Ovary (tissue), 9 donors: Measurements from ENCODE around the gene ZNF598. TPM values are rescaled to one million over a fixed set of nuclear protein-coding genes. Genes with fewer than 3 reads are reported as not detected.

Experiments used
- DNase-seq, 5 donors: peaks; one replicate each; pipeline ENCODE4 v3.0.0-alpha.2; 2019 to 2020
- H3K27ac ChIP-seq, 2 donors: fragments of 200-600 bp; one replicate each; pipeline versions ENCODE4 v1.5.1 to v1.8.0; 2019 to 2022
- H3K27me3 ChIP-seq: fragments of 200-600 bp; one replicate; pipeline ENCODE4 v1.8.0; 2022
- H3K36me3 ChIP-seq: fragments of 200-600 bp; sonication (generic); one replicate; pipeline ENCODE4 v1.5.1; 2019
- H3K4me1 ChIP-seq: one replicate; pipeline ENCODE4 v1.8.1; 2013; ENCODE audit warnings: mild to moderate bottlenecking, moderate library complexity; ENCODE audit not compliant: insufficient read depth
- H3K4me3 ChIP-seq: fragments of 200-600 bp; sonication (generic); one replicate; pipeline ENCODE4 v1.5.1; 2017
- H3K9me3 ChIP-seq, 2 donors: fragments of 200-600 bp in 1 of 2; sonication (generic) in 1 of 2; one replicate each; pipeline versions ENCODE4 v1.5.1 to v1.8.1; 2013 to 2019; ENCODE audit warnings: mild to moderate bottlenecking in 1 of 2, moderate library complexity in 1 of 2
- EP300 ChIP-seq: sonication (generic); formaldehyde crosslinking; IDR thresholded peaks from one replicate; pipeline ENCODE4 v1.6.1; 2017; ENCODE audit warnings: antibody characterized with exemption
- POLR2A ChIP-seq: fragments of 450-650 bp; IDR thresholded peaks from one replicate; pipeline ENCODE4 v1.6.1; 2017; ENCODE audit warnings: antibody characterized with exemption, mild to moderate bottlenecking, moderate library complexity
- WGBS, 3 donors: extraction: QIAGEN DNeasy Blood & Tissue Kit in 1 of 3; methylation state at CpG; one replicate each; pipeline versions ENCODE4 v1.1.5 to v1.1.7; 2013 to 2017; 5-methylcytosine and 5-hydroxymethylcytosine counted together
- intact Hi-C, 4 donors: fragments of 100-400 bp; cut with DNase I; formaldehyde crosslinking; loops; one replicate each; pipeline versions ENCODE4 v1.11.0 to v1.15.1; 2022 to 2023
- polyA plus RNA-seq, 2 donors: library from polyadenylated mRNA; stranded (reverse); fragments of 200-250 nt in 1 of 2; fragments of 350-450 nt in 1 of 2; fragmentation: Illumina TruSeq in 1 of 2; extraction: RNeasy Lipid Tissue Mini Kit (QIAGEN cat#74804) in 1 of 2; gene quantifications; one replicate each; pipeline ENCODE4 v1.2.3, GENCODE V29; 2013 to 2014
- total RNA-seq, 7 donors: library from RNA; depleted of rRNA in 2 of 7; stranded (reverse); fragments of >200 nt in 2 of 7; fragmentation: NEBNext Ultra II Directional in 3 of 7; extraction: Animal tissue kit (Norgen Biotek cat#: 25700) in 3 of 7; gene quantifications; one replicate each; pipeline versions ENCODE4 v1.1.0 to v1.2.4, GENCODE V29; 2016 to 2023
- TF ChIP-seq, protein P1 (sequence below), 3 donors: fragments of 450-650 bp in 2 of 3; fragments of 200-600 bp in 1 of 3; IDR thresholded peaks; one replicate each; pipeline versions ENCODE4 v1.5.1 to v1.8.0; 2016 to 2022; ENCODE audit warnings: antibody characterized with exemption in 3 of 3, mild to moderate bottlenecking in 1 of 3
- donor health status: DM: no; HTN: no; CAD: no; lungs with moderate emphysema.
- donor health status: DM: no; HTN: no; CAD: no.
- donor health status: Bipolar disorder and iron deficiency.
- donor health status: DM: yes; HTN: yes; CAD: no.
- donor health status: DM: no; HTN: no; CAD: no.
- donor health status: DM: yes; HTN: yes; CAD: no.

The ZNF598 gene
- total and polyA plus RNA-seq, 9 donors: 0.95 to 44.5 (median 30.3) TPM

DNA sequence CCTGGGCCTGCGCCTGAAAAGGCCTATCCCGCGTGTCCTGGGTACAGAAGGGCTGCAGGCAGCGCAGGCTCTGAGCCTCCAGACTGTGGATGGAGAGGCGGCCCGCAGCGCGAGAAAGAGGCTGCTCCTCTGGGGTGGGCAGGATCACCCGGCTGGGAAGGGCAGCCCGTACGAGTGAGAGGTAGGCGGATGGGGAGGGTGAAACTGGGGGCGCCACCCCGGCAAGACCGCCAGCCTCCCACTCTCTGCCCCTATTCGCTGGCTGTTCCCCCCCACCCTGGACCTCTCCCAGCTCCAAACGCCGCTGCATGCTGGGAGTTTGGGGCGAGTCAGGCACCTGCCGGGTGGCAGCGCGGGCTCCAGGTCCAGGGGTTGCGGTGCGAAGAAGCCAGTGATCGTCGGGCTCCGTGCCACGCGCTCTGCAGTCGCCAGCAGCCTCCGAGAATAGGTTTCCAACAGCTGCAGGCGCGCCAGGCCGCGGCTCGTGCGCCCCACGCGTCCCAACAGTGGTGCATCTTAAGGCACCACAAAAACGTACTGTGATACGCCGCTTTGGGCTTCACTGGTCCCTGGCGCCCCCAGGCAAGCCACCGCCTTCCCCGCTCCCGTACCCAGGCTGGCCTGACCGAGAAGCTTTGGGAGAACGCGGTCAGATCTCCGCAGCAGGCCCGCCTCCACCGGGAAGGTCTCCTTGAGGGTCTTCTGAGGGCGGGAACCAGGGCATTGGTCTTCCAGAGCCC, 29.4 kb downstream of the ZNF598 start:
- intact Hi-C loops: no loop called here
- Histone ChIP-seq H3K27ac (no peak overlapping the region), H3K9me3 (no peaks in the 10 kb centered on the region), H3K4me1 (peaks cover 4% of the 10 kb centered on the region), H3K4me3 (no peak overlapping the region), H3K27me3 (peaks cover 3% of the 10 kb centered on the region), H3K36me3 (no peaks in the 10 kb centered on the region)
- no peak for DNase-seq
- WGBS, 3 donors: 3 to 7% (median 5%) methylated on average over 33 to 53 of the region's 53 CpGs
- no peak for TF ChIP-seq EP300
- TF ChIP-seq, protein P1, sequence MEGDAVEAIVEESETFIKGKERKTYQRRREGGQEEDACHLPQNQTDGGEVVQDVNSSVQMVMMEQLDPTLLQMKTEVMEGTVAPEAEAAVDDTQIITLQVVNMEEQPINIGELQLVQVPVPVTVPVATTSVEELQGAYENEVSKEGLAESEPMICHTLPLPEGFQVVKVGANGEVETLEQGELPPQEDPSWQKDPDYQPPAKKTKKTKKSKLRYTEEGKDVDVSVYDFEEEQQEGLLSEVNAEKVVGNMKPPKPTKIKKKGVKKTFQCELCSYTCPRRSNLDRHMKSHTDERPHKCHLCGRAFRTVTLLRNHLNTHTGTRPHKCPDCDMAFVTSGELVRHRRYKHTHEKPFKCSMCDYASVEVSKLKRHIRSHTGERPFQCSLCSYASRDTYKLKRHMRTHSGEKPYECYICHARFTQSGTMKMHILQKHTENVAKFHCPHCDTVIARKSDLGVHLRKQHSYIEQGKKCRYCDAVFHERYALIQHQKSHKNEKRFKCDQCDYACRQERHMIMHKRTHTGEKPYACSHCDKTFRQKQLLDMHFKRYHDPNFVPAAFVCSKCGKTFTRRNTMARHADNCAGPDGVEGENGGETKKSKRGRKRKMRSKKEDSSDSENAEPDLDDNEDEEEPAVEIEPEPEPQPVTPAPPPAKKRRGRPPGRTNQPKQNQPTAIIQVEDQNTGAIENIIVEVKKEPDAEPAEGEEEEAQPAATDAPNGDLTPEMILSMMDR (IDR thresholded peaks at IDR 0.05): no peak
- TF ChIP-seq POLR2A: no peak

DNA sequence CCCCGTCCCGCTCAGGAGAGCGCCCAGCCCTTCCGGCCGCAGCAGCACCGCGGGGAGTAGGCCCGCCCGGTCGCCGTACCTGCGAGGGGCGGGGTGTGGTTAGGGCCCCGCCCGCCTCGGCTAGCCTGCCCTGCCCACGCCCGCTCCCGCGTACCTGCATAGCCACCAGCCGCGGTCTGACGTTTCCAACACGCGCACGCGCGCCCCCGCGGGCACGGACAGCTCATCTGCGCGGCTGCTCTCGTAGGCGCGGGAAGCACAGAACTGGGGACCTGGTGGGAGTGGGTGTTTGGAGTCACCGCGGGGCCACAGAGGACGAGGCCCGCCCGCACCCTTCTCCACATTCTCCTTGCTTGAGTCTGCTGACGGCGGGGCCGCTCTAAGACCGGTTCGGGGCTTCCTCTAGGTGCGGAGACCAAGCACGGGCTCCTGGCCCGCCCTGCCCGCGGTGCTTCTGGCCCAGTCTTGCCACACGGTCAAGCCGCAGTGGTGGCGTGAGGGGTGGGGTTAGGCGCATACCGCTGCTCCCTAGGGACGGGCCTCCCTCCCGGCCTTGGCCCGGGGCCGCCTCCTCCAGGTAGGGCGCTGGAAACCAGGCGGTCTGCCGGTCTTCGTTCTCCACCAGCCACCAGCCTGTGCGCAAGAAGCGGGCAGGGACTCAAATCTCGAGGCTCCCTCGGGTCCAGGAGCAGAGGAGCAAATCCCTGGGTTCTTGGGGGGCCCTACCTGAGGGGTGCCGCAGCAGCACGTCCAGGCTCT, 30.2 kb downstream of the ZNF598 start:
- TF ChIP-seq EP300 (no peak), POLR2A (no peak)
- TF ChIP-seq, protein P1 (IDR thresholded peaks at IDR 0.05): no peak
- Histone ChIP-seq H3K4me3 (no peak overlapping the region), H3K4me1 (no peaks in the 10 kb centered on the region), H3K36me3 (no peaks in the 10 kb centered on the region), H3K9me3 (no peaks in the 10 kb centered on the region), H3K27ac (no peak overlapping the region), H3K27me3 (peaks cover 3% of the 10 kb centered on the region)
- intact Hi-C loops: no loop called here
- 28 to 35% (median 30%) methylated on average over 63 to 70 of the region's 70 CpGs for WGBS, 3 donors
- no peak for DNase-seq

DNA sequence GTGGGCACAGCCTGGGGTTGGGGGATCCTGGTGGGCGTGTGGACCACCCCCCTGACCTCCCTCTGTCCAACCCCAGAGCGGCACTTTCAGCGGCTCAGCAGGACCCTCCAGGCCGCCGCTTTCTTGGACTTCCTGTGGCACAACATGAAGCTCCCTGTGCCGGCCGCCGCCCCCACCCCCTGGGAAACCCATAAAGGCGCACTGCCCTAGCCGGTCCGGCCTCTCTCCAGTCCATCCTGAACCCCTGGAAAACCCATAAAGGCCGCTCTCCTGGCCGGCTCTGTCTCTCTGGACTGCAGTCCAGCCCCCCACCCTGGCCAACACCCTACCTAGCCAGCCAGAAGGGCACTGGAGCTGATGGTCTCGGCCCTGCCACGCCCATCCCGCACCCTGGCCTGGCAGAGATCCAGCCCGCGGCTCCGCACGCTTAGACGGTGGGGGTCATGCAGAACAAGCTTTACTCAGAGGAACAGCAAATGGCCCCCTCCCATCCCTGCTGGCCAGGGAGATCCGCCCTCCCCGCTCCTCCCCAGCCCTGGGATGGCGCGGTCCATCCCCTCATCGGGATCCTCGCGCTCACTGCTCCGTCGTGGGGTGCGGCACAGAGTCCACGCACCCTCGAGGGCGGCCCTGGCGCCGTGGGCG, 31.0 kb downstream of the ZNF598 start:
- no peak overlapping the region for H3K27ac ChIP-seq
- H3K9me3 ChIP-seq: no peaks in the 10 kb centered on the region
- H3K4me3 ChIP-seq: no peak overlapping the region
- no peak for TF ChIP-seq EP300
- TF ChIP-seq, protein P1 (IDR thresholded peaks at IDR 0.05): no peak
- no peak for TF ChIP-seq POLR2A
- H3K4me1 ChIP-seq: no peaks in the 10 kb centered on the region
- DNase-seq: no peak
- peaks cover 3% of the 10 kb centered on the region for H3K27me3 ChIP-seq
- intact Hi-C loops: no loop called here
- 76 to 80% (median 80%) methylated on average over 33 to 37 of the region's 37 CpGs for WGBS, 3 donors
- H3K36me3 ChIP-seq: no peaks in the 10 kb centered on the region

DNA sequence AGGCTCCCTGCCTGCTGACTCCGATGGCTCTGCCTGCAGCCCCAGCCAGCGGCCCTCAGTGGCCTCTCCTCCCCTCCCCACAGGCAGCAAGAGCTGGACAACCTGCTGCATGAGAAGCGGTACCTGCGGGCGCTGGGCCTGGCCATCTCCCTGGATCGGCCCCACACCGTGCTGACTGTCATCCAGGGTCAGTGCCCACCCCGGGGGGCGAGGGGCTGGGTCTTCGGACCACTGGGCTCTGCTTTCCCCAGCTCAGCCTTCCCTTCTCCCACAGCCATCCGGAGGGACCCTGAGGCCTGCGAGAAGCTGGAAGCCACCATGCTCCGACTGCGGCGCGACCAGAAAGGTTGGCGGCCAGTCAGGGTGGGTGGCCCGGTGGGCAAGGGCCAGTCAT, 31.7 kb downstream of the ZNF598 start:
- no peaks in the 10 kb centered on the region for H3K9me3 ChIP-seq
- no peaks in the 10 kb centered on the region for H3K36me3 ChIP-seq
- TF ChIP-seq POLR2A (no peak), EP300 (no peak)
- TF ChIP-seq, protein P1 (IDR thresholded peaks at IDR 0.05): no peak
- H3K27me3 ChIP-seq: peaks cover 3% of the 10 kb centered on the region
- H3K4me1 ChIP-seq: peaks cover 2% of the 10 kb centered on the region
- intact Hi-C loops: no loop called here
- H3K4me3 ChIP-seq: no peak overlapping the region
- DNase-seq: no peak
- WGBS, 3 donors: 89 to 95% (median 89%) methylated on average over 18 of the region's 18 CpGs
- H3K27ac ChIP-seq: no peak overlapping the region
